HTERT RPE-1 (cell line): ENCODE data around the gene ZNF341.

Source experiments
- in situ Hi-C: fragments of 300-500 bp; cut with MboI; formaldehyde crosslinking; loops from 4 replicates; pipeline ENCODE4 v1.14.3; 2020; ENCODE audit warnings: low sequenced_read_pairs

Gene ZNF341

DNA sequence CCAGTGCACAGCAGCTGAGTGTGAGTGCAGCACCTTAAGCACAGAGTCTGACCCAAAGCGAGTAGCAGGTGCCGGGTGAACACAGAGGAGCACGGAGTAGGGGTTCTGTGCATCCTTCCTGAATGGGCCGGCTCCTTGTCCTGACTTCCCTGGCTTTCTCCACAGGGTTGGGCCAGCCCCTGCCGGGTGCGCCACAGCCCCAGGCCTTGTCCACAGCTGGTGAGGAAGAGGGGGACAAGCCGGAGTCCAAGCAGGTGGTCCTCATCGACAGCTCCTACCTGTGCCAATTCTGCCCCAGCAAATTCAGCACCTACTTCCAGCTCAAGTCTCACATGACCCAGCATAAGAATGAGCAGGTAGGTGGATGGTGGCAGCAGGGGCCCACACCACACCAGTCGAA, 34.9 kb downstream of the ZNF341 start:
- in situ Hi-C loops, result no loop called here

DNA sequence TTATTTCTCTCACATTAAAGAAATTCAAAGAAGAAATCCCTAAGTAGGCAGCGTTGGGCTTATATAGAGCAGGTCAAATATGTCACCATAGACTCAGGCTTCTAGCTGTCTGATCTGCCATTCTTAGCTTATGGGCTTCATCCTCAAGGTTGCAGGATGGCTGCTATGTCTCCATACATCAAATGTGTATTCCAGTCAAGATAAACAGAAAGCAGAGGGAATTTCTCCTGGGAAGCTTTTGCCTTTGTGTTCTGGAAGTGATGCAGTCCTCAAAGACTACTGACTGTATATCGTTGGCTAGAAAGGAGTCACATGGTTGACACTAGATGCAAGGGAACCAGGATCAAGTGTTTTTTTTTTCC, 36.0 kb downstream of the ZNF341 start:
- in situ Hi-C loops, result no loop called here

DNA sequence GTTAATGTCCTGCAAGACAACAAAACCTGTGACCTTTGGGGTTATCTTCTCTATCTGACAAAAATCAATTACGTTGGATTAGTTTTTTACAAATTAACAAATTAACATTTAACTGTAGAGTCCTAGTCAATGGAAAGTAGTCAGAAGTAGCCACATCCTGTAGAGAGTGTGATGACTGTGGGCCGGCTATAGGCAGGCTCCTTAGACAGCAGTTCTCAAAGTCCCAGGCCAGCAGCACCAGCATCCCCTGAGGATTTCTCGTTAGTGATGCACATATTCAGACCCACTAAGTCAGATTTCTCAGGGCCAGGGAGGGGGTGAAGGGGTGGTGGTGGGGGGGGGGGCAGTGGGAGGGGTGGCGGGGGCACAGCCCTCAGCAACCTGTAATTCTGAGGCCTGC, 37.2 kb downstream of the ZNF341 start:
- in situ Hi-C loops, result no loop called here

GRCh38 chr20:33770005-33770404, 38.2 kb downstream of the ZNF341 start:
- in situ Hi-C loops, result no loop called here

DNA sequence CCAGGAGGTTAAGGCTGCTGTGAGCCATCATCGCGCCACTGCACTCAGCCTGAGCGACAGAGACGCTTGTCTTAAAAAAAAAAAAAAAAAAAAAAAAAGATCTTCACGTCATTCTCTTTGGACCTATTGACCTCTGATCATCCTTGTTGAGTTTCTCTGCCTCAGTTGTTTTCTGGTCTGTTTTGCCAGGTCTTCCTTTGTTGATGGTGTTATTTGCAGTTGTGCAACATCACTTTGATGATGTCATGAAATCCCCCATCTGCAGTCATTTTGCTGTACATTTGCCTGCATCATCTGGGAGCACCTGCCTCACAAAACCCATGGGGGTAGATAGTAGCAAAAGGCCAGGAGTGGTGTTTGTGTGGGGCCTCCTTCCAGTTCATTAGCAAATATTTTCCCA, 40.1 kb downstream of the ZNF341 start:
- in situ Hi-C loops, result no loop called here

DNA sequence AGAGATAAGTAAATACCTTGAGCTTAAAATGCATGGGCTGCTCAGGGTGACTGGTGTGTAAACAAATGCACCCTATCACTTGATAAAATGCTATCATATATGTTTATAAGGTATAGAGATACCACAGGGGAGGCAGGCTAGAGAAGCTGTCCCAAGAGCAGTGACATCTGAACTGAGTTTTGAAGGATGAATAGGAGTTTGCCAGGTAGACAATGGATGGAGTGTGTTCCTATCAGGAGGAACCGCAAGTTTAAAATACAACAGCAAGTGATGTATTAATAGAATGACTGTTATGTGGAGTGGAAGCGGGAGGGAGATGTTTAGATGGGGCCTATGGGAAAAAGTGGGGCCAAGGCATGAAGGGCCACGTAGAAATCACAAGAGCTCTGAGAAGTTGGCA, 40.6 kb downstream of the ZNF341 start:
- in situ Hi-C loops, result no loop called here

- in situ Hi-C loops, result no loop called here
These were observed 41.8 kb downstream of the ZNF341 start for GRCh38 chr20:33773412-33774089.

DNA sequence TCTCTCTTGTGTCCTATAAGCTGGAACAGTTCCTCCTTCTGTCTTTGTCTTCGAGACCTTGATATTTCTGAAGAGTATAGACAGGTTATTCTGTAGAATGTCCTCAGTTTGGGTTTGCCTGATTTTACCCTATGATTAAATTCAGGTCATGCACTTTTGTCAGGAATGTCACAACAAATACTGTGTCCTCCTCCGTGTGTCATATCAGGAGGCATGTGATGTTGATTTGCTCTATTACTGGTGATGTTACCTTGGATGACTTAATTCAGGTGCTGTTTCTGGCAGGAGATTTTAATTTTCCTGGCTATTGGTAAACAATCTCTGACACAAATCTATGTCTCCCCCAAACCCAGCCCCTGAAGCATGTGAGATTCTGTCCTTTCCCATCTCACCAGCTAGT, 46.0 kb downstream of the ZNF341 start:
- in situ Hi-C loops, result no loop called here

- in situ Hi-C loops, result no loop called here
These were observed 49.3 kb downstream of the ZNF341 start for GRCh38 chr20:33781133-33781532.

- in situ Hi-C loops, result no loop called here
These were observed 50.1 kb downstream of the ZNF341 start for GRCh38 chr20:33781945-33782344.

- in situ Hi-C loops, result no loop called here
These were observed 51.5 kb downstream of the ZNF341 start for GRCh38 chr20:33783256-33783655.

GRCh38 chr20:33783818-33784217, 52.0 kb downstream of the ZNF341 start:
- in situ Hi-C loops, result no loop called here

- in situ Hi-C loops, result no loop called here
These were observed 52.4 kb downstream of the ZNF341 start for GRCh38 chr20:33784225-33784624.

DNA sequence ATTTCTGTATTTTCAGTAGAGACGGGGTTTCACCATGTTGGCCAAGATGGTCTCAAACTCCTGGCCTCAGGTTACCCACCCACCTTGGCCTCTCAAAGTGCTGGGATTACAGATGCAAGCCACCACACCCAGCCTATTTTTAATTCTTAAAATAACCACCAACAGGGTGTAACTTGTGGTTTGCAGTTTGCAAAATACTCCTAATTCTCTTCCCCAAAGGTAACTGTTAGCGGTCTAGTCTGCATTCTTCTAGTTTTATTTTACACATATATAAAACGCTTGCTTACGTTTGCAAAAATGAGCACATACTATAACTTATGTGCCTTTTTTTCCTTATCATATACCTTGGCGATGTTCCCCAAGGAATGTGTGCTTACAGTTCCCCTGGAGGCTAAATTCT, 53.7 kb downstream of the ZNF341 start:
- in situ Hi-C loops, result no loop called here

- in situ Hi-C loops, result no loop called here
These were observed 55.6 kb downstream of the ZNF341 start for GRCh38 chr20:33787253-33787891.

DNA sequence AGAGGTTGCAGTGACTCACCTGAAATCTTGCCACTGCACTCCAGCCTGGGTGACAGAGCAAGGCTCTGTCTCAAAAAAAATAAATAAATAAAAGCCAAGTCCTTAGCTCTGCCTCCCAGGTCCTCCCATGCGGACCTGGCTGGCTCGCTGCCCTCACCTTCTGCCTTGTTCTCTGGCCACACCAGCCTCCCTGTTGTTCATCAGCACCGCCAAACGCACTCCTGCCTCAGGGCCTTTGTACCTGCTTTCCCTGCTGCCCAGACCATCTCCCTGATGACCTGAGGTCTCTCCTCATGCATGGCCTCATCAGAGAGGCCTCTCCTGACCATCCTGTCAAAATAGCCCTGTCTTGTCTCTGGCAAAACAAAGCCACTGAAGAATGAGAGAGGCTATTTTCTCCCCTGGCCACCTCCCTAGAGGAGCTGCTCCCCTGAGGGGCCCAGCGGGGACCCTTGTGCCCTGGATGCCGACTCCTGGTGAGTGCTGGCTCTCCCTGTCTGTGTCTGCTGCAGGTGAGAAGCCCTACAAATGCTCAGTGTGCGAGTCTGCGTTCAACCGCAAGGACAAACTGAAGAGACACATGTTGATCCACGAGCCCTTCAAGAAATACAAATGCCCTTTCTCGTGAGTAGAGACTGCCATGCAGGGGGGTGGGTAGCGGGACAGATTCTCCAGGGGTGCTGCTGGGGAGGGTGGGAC, 56.7 kb downstream of the ZNF341 start:
- in situ Hi-C loops, result no loop called here

DNA sequence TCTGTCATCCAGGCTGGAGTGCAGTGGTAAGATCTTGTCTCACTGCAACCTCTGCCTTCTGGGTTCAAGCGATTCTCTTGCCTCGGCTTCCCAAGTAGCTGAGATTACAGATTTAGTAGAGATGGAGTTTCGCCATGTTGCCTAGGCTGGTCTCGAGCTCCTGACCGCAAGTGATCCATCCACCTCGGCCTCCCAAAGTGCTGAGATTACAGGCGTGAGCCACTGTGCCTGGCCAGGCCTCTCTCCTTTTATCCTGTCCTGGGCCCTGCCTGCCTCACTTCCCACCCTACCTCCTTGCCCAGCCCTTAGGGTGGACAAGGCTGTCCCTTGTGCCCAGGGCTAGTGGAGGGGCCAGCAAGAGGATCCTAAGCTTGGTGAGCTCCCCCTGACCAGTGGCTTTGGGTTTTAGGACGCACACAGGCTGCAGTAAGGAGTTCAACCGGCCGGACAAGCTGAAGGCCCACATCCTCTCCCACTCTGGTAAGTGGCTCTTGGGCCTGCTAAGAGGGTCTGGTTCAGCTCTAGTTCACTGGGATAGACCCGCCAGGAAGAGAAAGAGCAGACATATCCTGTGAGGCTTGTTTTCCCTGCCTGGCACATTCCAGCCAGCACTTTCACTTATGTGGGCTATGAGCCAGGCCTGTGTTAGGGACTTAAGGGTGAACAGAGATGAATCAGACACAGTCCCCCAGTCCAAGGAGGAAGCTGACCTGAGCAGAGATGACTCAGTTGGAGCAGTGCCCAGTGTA, 57.5 kb downstream of the ZNF341 start:
- in situ Hi-C loops, result no loop called here

DNA sequence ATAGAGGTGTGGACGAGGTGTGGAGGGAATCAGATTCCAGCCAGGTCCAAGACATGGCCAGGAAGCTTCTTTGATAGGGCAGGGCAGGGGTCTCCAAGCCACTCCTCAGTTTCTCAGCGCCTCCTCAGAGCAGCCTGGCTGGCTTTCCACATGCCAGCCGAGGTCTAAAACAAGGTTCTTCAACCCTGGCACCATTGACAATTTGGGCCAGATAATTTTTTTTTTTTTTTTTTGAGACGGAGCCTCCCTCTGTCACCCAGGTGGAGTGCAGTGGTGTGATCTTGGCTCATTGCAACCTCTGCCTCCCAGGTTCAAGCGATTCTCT, 58.0 kb downstream of the ZNF341 start:
- in situ Hi-C loops, result no loop called here

DNA sequence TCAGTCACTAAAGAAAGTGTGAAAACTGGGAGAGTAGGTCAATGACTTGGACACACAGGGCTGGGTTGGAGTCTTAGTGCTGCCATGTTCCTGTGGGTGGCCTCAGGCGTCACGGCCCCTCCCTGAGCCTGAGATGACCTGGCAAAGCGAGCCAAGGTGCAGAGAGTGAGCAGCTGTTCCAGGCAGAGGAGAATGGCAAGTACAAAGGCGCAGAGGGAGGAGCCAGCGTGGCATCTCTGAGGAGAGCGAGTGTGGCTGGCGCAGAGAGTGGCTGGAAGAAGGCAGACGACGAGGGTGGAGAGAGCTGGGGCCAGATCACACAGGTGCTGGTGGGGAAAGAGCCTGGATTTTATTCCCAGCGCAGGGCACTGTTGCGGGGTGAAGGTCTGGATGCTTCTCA, 58.8 kb downstream of the ZNF341 start:
- in situ Hi-C loops, result no loop called here

DNA sequence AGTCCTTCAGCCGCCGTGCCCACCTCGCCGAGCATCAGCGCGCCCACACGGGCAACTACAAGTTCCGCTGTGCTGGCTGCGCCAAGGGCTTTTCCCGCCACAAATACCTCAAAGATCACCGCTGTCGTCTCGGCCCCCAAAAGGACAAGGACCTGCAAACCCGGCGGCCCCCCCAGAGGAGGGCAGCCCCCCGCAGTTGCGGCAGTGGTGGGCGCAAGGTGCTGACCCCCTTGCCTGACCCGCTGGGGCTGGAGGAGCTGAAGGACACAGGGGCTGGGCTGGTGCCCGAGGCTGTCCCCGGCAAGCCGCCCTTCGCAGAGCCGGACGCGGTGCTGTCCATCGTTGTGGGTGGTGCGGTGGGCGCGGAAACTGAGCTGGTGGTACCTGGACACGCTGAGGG, 59.2 kb downstream of the ZNF341 start:
- in situ Hi-C loops, result no loop called here

DNA sequence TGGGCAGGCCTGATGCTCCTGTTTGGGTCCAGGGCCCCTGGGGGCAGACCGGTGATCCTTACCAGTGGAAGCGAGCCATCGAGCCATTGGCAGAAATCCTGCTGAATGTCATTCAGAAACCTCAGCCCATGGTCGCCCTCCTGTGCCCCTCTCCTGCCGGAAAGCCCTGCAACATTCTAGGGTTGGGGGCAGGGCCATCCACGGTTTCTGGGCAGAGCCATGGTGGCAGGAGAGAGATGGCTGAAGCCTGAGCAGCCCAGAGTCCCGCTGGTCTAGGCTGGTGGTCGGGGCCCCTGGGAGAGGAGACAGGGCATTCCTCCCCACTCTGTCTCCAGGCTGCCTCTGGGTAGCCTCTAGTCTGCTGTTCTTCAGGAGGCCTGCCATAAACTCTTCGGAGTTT, 59.7 kb downstream of the ZNF341 start:
- in situ Hi-C loops, result no loop called here
